AG04450 (cell line): ENCODE data around the gene DAZL. TPM values are rescaled to one million over a fixed set of nuclear protein-coding genes. Genes with fewer than 3 reads are reported as not detected.

ENCODE experiments used
- CTCF ChIA-PET: fragments of 300-600, 350-600 bp; formaldehyde crosslinking; extraction: SDS; loops from one replicate; lab custom pipeline; 2022; ENCODE audit warnings: antibody characterized with exemption, inconsistent platforms; lab: Charles Lee
- POLR2A ChIA-PET: fragments of 350-600 bp; formaldehyde crosslinking; extraction: SDS; loops from one replicate; lab custom pipeline; 2021; ENCODE audit warnings: antibody characterized with exemption, inconsistent platforms; lab: Yijun Ruan, JAX
- DNase-seq: peaks from one replicate; pipeline ENCODE4 v3.0.0-alpha.2; 2011; ENCODE audit warnings: low read depth, low spot score
- H3K27ac ChIP-seq: one replicate; pipeline ENCODE4 v1.5.1; 2012; ENCODE audit warnings: low read depth, low read length, control low read depth
- H3K27me3 ChIP-seq: one replicate; pipeline ENCODE4 v1.6.0; 2012; ENCODE audit warnings: low read length; ENCODE audit not compliant: control insufficient read depth, insufficient read depth
- H3K4me3 ChIP-seq: 2 replicates; pipeline ENCODE4 v1.5.1; 2011; ENCODE audit warnings: mild to moderate bottlenecking, low read depth, low read length, control low read depth
- H3K9me3 ChIP-seq: 2 replicates; pipeline ENCODE4 v1.5.1; 2012; ENCODE audit warnings: low read length; ENCODE audit not compliant: control insufficient read depth, insufficient read depth
- polyA plus RNA-seq: library from polyadenylated mRNA; depleted of rRNA; stranded (reverse); fragments of >200 nt; gene quantifications from 2 replicates; pipeline ENCODE4 v1.2.3, GENCODE V29; 2011
- TF ChIP-seq, protein P1 (sequence below): IDR thresholded peaks from 2 replicates; pipeline ENCODE4 v1.5.1; 2011; ENCODE audit warnings: low read depth, low read length, control low read depth, inconsistent platforms

The DAZL gene
- polyA plus RNA-seq, 1 experiment, result not detected

DNA sequence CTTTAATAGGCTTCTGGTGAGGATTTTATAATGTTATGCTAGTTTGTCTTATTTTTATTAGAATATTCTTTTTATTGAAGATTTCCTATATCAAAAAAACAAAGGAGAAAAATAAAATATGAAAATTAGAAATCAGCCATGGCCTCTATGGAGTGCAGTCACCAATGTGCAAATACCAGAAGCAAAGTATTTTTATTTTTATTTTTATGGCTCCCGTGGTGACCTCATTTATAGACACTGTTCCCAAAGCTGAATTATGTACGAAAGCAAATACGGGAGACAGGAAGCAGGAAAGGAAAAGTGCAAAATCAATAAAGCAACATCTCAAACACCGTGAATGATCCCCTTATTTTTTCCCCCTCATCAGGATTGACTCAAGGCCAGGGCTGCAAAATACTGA is 35.1 kb downstream of the DAZL start:
- ChIA-PET POLR2A (no interaction called here), CTCF (no interaction called here)
- H3K27me3 ChIP-seq, result peaks cover 8% of the 10 kb centered on the region

DNA sequence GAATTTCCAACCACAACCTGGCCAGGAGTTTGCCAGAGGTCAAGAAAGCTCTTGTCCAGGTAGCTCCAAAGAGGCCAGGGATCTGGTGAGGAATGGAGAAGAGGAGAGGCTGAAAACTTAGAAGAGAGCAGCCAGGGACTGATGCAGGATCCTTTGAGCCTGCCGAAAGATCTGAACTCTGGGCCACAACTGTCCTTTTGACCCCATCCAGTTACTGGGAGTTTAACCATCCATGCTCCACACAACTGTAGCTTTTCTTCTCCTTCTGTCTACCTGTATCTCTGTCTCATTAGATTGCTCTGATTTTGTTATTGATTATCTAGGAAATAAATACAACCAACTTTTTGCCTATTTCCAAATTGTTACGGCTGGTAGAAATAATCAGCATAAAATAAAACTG is 36.7 kb downstream of the DAZL start:
- POLR2A ChIA-PET, result no interaction called here

More for the DNA sequence above, 35.1 kb downstream of the DAZL start:
- TF ChIP-seq, protein P1, sequence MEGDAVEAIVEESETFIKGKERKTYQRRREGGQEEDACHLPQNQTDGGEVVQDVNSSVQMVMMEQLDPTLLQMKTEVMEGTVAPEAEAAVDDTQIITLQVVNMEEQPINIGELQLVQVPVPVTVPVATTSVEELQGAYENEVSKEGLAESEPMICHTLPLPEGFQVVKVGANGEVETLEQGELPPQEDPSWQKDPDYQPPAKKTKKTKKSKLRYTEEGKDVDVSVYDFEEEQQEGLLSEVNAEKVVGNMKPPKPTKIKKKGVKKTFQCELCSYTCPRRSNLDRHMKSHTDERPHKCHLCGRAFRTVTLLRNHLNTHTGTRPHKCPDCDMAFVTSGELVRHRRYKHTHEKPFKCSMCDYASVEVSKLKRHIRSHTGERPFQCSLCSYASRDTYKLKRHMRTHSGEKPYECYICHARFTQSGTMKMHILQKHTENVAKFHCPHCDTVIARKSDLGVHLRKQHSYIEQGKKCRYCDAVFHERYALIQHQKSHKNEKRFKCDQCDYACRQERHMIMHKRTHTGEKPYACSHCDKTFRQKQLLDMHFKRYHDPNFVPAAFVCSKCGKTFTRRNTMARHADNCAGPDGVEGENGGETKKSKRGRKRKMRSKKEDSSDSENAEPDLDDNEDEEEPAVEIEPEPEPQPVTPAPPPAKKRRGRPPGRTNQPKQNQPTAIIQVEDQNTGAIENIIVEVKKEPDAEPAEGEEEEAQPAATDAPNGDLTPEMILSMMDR, result no peak
- no peak overlapping the region for H3K4me3 ChIP-seq
- no peak overlapping the region for H3K27ac ChIP-seq
- DNase-seq, result no peak
- no peaks in the 10 kb centered on the region for H3K9me3 ChIP-seq

DNA sequence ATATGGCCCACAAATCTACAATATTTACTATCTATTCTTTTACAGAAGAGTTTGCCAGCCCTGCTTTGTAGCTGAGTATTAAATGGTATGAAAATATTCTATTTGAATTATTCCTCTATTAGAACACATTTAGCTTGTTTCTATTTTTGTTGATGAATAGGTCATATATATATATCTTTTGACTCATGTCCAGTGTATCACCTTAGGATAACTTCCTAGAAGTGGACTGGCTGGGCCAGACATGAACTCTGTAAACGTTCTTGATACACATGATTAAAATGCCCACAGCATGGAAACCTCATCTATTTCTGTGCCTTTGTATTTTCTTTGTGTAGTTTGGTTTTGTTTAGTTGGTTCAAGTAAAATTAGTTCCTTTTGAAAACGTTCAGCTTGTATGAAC is 37.1 kb downstream of the DAZL start:
- peaks cover 7% of the 10 kb centered on the region for H3K27me3 ChIP-seq
- DNase-seq, result no peak
- no peak overlapping the region for H3K27ac ChIP-seq
- CTCF ChIA-PET, result interaction anchor here (1.4 kb wide), 1 partner anchor 278 kb away, joined by 3 read pairs; no protein-coding TSS in a partner anchor
- POLR2A ChIA-PET, result no interaction called here
- TF ChIP-seq, protein P1, result no peak
- no peaks in the 10 kb centered on the region for H3K9me3 ChIP-seq
- no peak overlapping the region for H3K4me3 ChIP-seq

More for the DNA sequence above, 36.7 kb downstream of the DAZL start:
- CTCF ChIA-PET, result no interaction called here
- no peak for DNase-seq
- no peak overlapping the region for H3K27ac ChIP-seq
- no peaks in the 10 kb centered on the region for H3K9me3 ChIP-seq
- H3K27me3 ChIP-seq, result peaks cover 7% of the 10 kb centered on the region
- TF ChIP-seq, protein P1, result no peak
- H3K4me3 ChIP-seq, result no peak overlapping the region

DNA sequence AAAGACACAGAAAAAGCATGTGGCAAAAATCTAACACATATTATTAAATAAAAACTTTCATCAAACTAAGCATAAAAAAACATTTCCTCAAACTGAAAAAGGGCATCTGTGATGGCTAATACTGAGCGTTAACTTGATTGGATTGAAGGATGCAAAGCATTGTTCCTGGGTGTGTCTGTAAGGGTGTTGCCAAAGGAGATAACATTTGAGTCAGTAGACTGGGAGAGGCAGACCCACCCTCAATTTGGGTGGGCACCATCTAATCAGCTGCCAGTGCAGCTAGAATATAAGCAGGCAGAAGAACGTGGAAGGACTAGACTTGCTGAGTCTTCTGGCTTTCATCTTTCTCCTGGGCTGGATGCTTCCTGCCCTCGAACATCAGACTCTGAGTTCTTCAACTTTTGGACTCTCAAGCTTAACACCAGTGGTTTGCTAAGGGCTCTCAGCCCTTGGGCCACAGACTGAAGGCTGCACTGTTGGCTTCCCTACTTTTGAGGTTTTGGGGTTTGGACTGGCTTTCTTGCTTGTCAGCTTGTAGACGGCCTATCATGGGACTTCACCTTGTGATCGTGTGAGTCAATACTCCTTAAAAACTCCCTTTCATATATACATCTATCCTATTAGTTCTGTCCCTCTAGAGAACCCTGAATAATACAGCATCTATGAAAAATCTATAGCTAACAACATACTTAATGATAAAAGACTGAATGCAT is 45.4 kb downstream of the DAZL start:
- no peak for DNase-seq
- TF ChIP-seq, protein P1, result no peak
- POLR2A ChIA-PET, result no interaction called here
- Histone ChIP-seq H3K9me3 (no peaks in the 10 kb centered on the region), H3K27ac (no peak overlapping the region), H3K4me3 (no peak overlapping the region), H3K27me3 (peaks cover 6% of the 10 kb centered on the region)
- CTCF ChIA-PET, result interaction anchor here (1.3 kb wide), 1 partner anchor 270 kb away, joined by 5 read pairs; no protein-coding TSS in a partner anchor

DNA sequence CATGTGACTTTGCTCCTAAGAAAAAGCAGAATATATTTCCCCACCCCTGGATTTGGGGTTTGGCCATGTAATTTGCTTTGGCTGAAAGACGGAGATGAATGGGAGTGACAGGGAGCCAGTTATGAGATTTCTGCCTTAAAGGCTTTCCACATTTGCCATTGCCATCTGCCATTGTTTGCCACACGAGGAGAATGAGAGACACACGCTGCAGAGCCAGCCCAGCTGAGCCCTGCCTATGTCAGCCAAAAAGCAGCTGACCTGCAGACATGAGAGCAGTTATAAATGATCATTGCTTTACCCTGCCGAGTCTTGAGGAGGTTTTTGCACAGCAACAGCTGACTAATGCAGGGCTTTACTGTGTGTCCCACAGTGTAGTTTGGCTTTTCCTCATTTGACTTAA is 51.1 kb downstream of the DAZL start:
- Histone ChIP-seq H3K9me3 (no peaks in the 10 kb centered on the region; the same call in 1 of the 2 replicates), H3K27ac (no peak overlapping the region), H3K27me3 (peaks cover 17% of the 10 kb centered on the region), H3K4me3 (no peak overlapping the region)
- ChIA-PET POLR2A (no interaction called here), CTCF (interaction anchor here (0.7 to 7.6 kb wide), 2 partner anchors 263 to 658 kb away, joined by 3 to 119 read pairs; no protein-coding TSS in a partner anchor)
- DNase-seq, result no peak
- TF ChIP-seq, protein P1, result no peak
